H1 (cell line): ENCODE results near the gene PTAR1. TPM values are rescaled to one million over a fixed set of nuclear protein-coding genes. Genes with fewer than 3 reads are reported as not detected.

ENCODE experiments used
- CTCF ChIA-PET: fragments of 300-600 bp; sonication (Branson Sonifier 250); formaldehyde crosslinking; loops from one replicate; lab custom pipeline; 2021; ENCODE audit not compliant: partially characterized antibody; lab: Charles Lee
- POLR2A ChIA-PET: fragments of 300-600 bp; sonication (Branson Sonifier 250); formaldehyde crosslinking; loops from one replicate; lab custom pipeline; 2021; ENCODE audit warnings: inconsistent platforms; ENCODE audit not compliant: partially characterized antibody; lab: Charles Lee
- DNase-seq, 2 experiments: peaks; one replicate each; pipeline versions ENCODE4 v3.0.0 to v3.0.0-alpha.2; 2010 to 2022; ENCODE audit warnings: low spot score in 2 of 2, low read depth in 1 of 2, mixed read lengths in 1 of 2
- FAIRE-seq: peaks from 2 replicates; lab custom pipeline; 2011; peaks lifted over from hg19 to GRCh38; lab: Jason Lieb, UNC
- H2AFZ ChIP-seq: 2 replicates; pipeline ENCODE4 v1.8.1; 2012; ENCODE audit warnings: low read length, inconsistent platforms
- H2AK5ac ChIP-seq: 2 replicates; pipeline ENCODE4 v1.6.1; 2013; ENCODE audit warnings: low read depth, low read length
- H2BK120ac ChIP-seq: replicated peaks from 2 replicates; pipeline ENCODE3; 2013; ENCODE audit warnings: low read depth, low read length, inconsistent platforms
- H2BK12ac ChIP-seq: 2 replicates; pipeline ENCODE4 v1.6.1; 2013; ENCODE audit warnings: low read depth, low read length
- H2BK15ac ChIP-seq: 2 replicates; pipeline ENCODE4 v1.6.1; 2013; ENCODE audit warnings: low read length
- H2BK20ac ChIP-seq: 2 replicates; pipeline ENCODE4 v1.6.1; 2013; ENCODE audit warnings: low read length
- H2BK5ac ChIP-seq: 2 replicates; pipeline ENCODE4 v1.6.1; 2013; ENCODE audit warnings: low read depth, low read length
- H3K14ac ChIP-seq: 2 replicates; pipeline ENCODE4 v1.6.1; 2013; ENCODE audit warnings: inconsistent platforms; ENCODE audit not compliant: insufficient read length
- H3K18ac ChIP-seq: 2 replicates; pipeline ENCODE4 v1.6.1; 2013; ENCODE audit warnings: low read length; ENCODE audit errors: extremely low read depth
- H3K23ac ChIP-seq: 2 replicates; pipeline ENCODE4 v1.6.1; 2013; ENCODE audit warnings: inconsistent platforms; ENCODE audit not compliant: insufficient read length
- H3K23me2 ChIP-seq: 2 replicates; pipeline ENCODE4 v1.6.1; 2013; ENCODE audit warnings: low read depth, low read length
- H3K27ac ChIP-seq: 2 replicates; pipeline ENCODE4 v1.6.1; 2011; ENCODE audit warnings: low read depth, low read length, inconsistent platforms
- H3K27me3 ChIP-seq, 4 experiments: replicated peaks in 1 of 4; 1 replicate in 1 of 4; 2 replicates in 3 of 4; pipeline versions ENCODE4 v1.6.1 to v1.8.1; 2011 to 2013; ENCODE audit warnings: low read length in 3 of 4, mild to moderate bottlenecking in 3 of 4, inconsistent platforms in 2 of 4, mixed read lengths in 2 of 4, moderate library complexity in 1 of 4; ENCODE audit not compliant: control insufficient read depth in 3 of 4, insufficient read depth in 3 of 4; ENCODE audit errors: extremely low read depth in 1 of 4
- H3K36me3 ChIP-seq, 4 experiments: 2 replicates each; pipeline versions ENCODE4 v1.6.1 to v1.8.1; 2011 to 2013; ENCODE audit warnings: mild to moderate bottlenecking in 4 of 4, low read length in 3 of 4, moderate library complexity in 2 of 4, control low read depth in 1 of 4, inconsistent platforms in 1 of 4; ENCODE audit not compliant: insufficient read depth in 4 of 4, control insufficient read depth in 2 of 4
- H3K4ac ChIP-seq: replicated peaks from 2 replicates; pipeline ENCODE3; 2013; ENCODE audit warnings: low read length, low read depth, mixed read lengths, inconsistent platforms; ENCODE audit not compliant: insufficient read length
- H3K4me1 ChIP-seq, 4 experiments: replicated peaks in 1 of 4; 1 replicate in 1 of 4; 2 replicates in 3 of 4; pipeline versions ENCODE4 v1.6.1 to v1.8.1; 2011 to 2013; ENCODE audit warnings: low read length in 3 of 4, inconsistent platforms in 2 of 4, mixed read lengths in 1 of 4; ENCODE audit not compliant: insufficient read depth in 4 of 4, control insufficient read depth in 3 of 4
- H3K4me2 ChIP-seq, 2 experiments: 2 replicates each; pipeline versions ENCODE4 v1.6.1 to v1.8.1; 2011 to 2013; ENCODE audit warnings: low read depth in 2 of 2, low read length in 2 of 2, control low read depth in 1 of 2, inconsistent platforms in 1 of 2, mild to moderate bottlenecking in 1 of 2; ENCODE audit not compliant: insufficient read depth in 1 of 2
- H3K4me3 ChIP-seq, 4 experiments: fragments of 200-600, 300-600 bp in 1 of 4; sonication (generic), shearing (Covaris generic), sonication (Bioruptor Twin) in 1 of 4; 2 replicates each; pipeline versions ENCODE4 v1.5.1 to v1.8.1; 2011 to 2016; ENCODE audit warnings: low read length in 4 of 4, low read depth in 3 of 4, control low read depth in 2 of 4, inconsistent platforms in 2 of 4, mild to moderate bottlenecking in 2 of 4, mixed read lengths in 1 of 4, moderate library complexity in 1 of 4; ENCODE audit not compliant: insufficient read depth in 2 of 4; ENCODE audit errors: extremely low read depth in 1 of 4
- H3K56ac ChIP-seq: replicated peaks from 2 replicates; pipeline ENCODE3; 2013; ENCODE audit warnings: low read depth, mild to moderate bottlenecking, mixed read lengths, low read length, inconsistent platforms; ENCODE audit not compliant: insufficient read length
- H3K79me1 ChIP-seq: 2 replicates; pipeline ENCODE4 v1.6.1; 2013; ENCODE audit warnings: low read depth, low read length, control low read depth
- H3K79me2 ChIP-seq, 2 experiments: 2 replicates each; pipeline versions ENCODE4 v1.6.1 to v1.8.1; 2012 to 2013; ENCODE audit warnings: low read length in 2 of 2, mild to moderate bottlenecking in 2 of 2, inconsistent platforms in 1 of 2; ENCODE audit not compliant: insufficient read depth in 2 of 2, control insufficient read depth in 1 of 2
- H3K9ac ChIP-seq, 4 experiments: replicated peaks in 1 of 4; 1 replicate in 1 of 4; 2 replicates in 3 of 4; pipeline versions ENCODE4 v1.6.1 to v1.8.1; 2011 to 2013; ENCODE audit warnings: low read depth in 3 of 4, low read length in 3 of 4, control low read depth in 2 of 4, mild to moderate bottlenecking in 2 of 4, moderate library complexity in 2 of 4, inconsistent platforms in 1 of 4; ENCODE audit errors: extremely low read depth in 1 of 4
- H3K9me3 ChIP-seq, 2 experiments: 2 replicates each; pipeline versions ENCODE4 v1.6.1 to v1.8.1; 2012 to 2013; ENCODE audit warnings: mild to moderate bottlenecking in 2 of 2, moderate library complexity in 2 of 2, control low read depth in 1 of 2, inconsistent platforms in 1 of 2, low read depth in 1 of 2, low read length in 1 of 2, mixed read lengths in 1 of 2; ENCODE audit not compliant: insufficient read depth in 2 of 2
- H4K20me1 ChIP-seq, 2 experiments: replicated peaks in 1 of 2; 2 replicates each; pipeline versions ENCODE3 to v1.8.1; 2011 to 2013; ENCODE audit warnings: inconsistent platforms in 2 of 2, low read length in 2 of 2, mild to moderate bottlenecking in 1 of 2; ENCODE audit not compliant: insufficient read depth in 2 of 2, control insufficient read depth in 1 of 2
- H4K5ac ChIP-seq: 2 replicates; pipeline ENCODE4 v1.6.1; 2013; ENCODE audit warnings: low read length, low read depth, mixed read lengths, inconsistent platforms; ENCODE audit not compliant: insufficient read length
- H4K8ac ChIP-seq: 2 replicates; pipeline ENCODE4 v1.8.0; 2013; ENCODE audit warnings: mild to moderate bottlenecking, moderate library complexity, low read length, inconsistent platforms; ENCODE audit not compliant: insufficient read depth; ENCODE audit errors: extremely low read depth
- H4K91ac ChIP-seq: replicated peaks from 2 replicates; pipeline ENCODE3; 2013; ENCODE audit warnings: low read length, mixed read lengths, inconsistent platforms; ENCODE audit not compliant: insufficient read length
- BRCA1 ChIP-seq: IDR thresholded peaks from 2 replicates; pipeline ENCODE4 v1.6.1; 2012; ENCODE audit warnings: low read depth, low read length, improper control_type of control experiment
- CBX5 ChIP-seq: fragments of 300-800, 300-1000 bp; sonication (generic); IDR thresholded peaks from 2 replicates; pipeline ENCODE4 v1.7.1; 2016; ENCODE audit warnings: antibody characterized with exemption, low read length, low read depth
- CHD2 ChIP-seq: IDR thresholded peaks from 2 replicates; pipeline ENCODE4 v1.6.1; 2012; ENCODE audit warnings: low read length, improper control_type of control experiment
- GTF2F1 ChIP-seq: IDR thresholded peaks from 2 replicates; pipeline ENCODE4 v1.6.1; 2012; ENCODE audit warnings: low read depth, low read length, improper control_type of control experiment, borderline replicate concordance
- NRF1 ChIP-seq: IDR thresholded peaks from 2 replicates; pipeline ENCODE4 v1.6.1; 2011; ENCODE audit warnings: mild to moderate bottlenecking, low read depth, low read length, improper control_type of control experiment
- RBBP5 ChIP-seq: IDR thresholded peaks from 2 replicates; pipeline ENCODE4 v1.7.1; 2012; ENCODE audit warnings: low read depth, mild to moderate bottlenecking, inconsistent platforms, low read length, moderate library complexity, borderline replicate concordance
- RFX5 ChIP-seq: IDR thresholded peaks from 2 replicates; pipeline ENCODE4 v1.6.1; 2011; ENCODE audit warnings: low read depth, low read length, improper control_type of control experiment, borderline replicate concordance
- SP2 ChIP-seq: IDR thresholded peaks from 2 replicates; pipeline ENCODE4 v1.6.1; 2012; ENCODE audit warnings: mild to moderate bottlenecking, low read length, inconsistent platforms
- TAF1 ChIP-seq: IDR thresholded peaks from 2 replicates; pipeline ENCODE4 v1.6.1; 2011; ENCODE audit warnings: mild to moderate bottlenecking, low read depth, low read length
- ZNF274 ChIP-seq: IDR thresholded peaks from 2 replicates; pipeline ENCODE4 v1.7.0; 2012; ENCODE audit warnings: low read length, borderline replicate concordance; ENCODE audit errors: extremely low read depth
- WGBS, 2 experiments: shearing (Covaris generic) in 1 of 2; methylation state at CpG; one replicate each; pipeline versions ENCODE4 v1.1.6 to v1.1.7; 2013 to 2015; ENCODE audit warnings: low lambda C conversion rate in 2 of 2, mixed read lengths in 2 of 2, inconsistent platforms in 1 of 2, low coverage in 1 of 2, missing lambda C conversion rate in 1 of 2; ENCODE audit not compliant: insufficient replicate concordance in 2 of 2, insufficient coverage in 1 of 2, insufficient read length in 1 of 2; ENCODE audit errors: extremely low coverage in 1 of 2, missing lambda C conversion rate in 1 of 2; 5-methylcytosine and 5-hydroxymethylcytosine counted together
- polyA plus RNA-seq, 7 experiments: library from polyadenylated mRNA; depleted of rRNA in 3 of 7; stranded (reverse) in 5 of 7; unstranded in 2 of 7; fragments of >200 nt in 5 of 7; fragments of 200-250 nt in 2 of 7; gene quantifications; 1 replicate in 5 of 7; 2 replicates in 1 of 7; 4 replicates in 1 of 7; pipeline versions ENCODE4 v1.2.1 to v1.2.3, GENCODE V29; 2011 to 2013; ENCODE audit warnings: missing spikeins in 2 of 7, mixed read lengths in 2 of 7
- total RNA-seq: library from RNA; stranded (reverse); fragmentation: NEBNext Ultra II Directional; extraction: Animal tissue kit (Norgen Biotek cat#: 25700); gene quantifications from 2 replicates; pipeline ENCODE4 v1.2.1, GENCODE V29; 2021
- TF ChIP-seq, protein P1 (sequence below): IDR thresholded peaks from 2 replicates; pipeline ENCODE4 v1.6.1; 2012; ENCODE audit warnings: inconsistent platforms

The PTAR1 gene
- total and polyA plus RNA-seq, 2 of the 8 experiments (the other 6 are each of a cell fraction or from before 2014, with no cell fraction given) = 19.5 to 84.9 TPM

DNA sequence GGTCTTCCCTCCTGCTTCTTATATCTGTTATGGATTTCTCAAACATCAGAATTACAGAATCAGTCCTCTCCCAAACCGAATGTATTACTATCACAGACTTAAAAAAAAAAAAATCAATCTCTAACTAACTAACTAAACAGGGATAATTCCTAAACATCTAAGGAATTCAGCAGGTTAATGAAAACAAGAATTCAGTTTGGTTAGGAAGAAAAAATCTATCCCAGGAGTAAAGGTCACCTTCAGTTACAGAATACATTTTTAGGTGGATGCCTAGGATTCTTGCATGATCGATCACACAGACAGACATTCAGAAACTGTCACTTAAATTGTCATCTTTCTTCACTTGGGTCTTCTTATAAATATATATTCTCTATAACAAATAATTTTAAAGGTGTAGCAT, 11.5 kb downstream of the PTAR1 start:
- Histone ChIP-seq H4K91ac (no peak overlapping the region), H3K23me2 (no peaks in the 10 kb centered on the region), H2BK20ac (no peak overlapping the region), H3K4me3 (no peak overlapping the region), H3K79me2 (peaks cover 5 to 100% of the 10 kb centered on the region in 2 experiments; a peak in 3 of 4 replicates), H3K14ac (no peak overlapping the region), H3K36me3 (peaks cover 2 to 73% (median 18%) of the 10 kb centered on the region in 4 experiments; a peak in 6 of 8 replicates), H2BK120ac (no peak overlapping the region), H2BK15ac (no peak overlapping the region), H2AK5ac (no peak overlapping the region), H4K20me1 (peaks cover 7 to 15% of the 10 kb centered on the region in 2 experiments), H3K4me2 (no peak overlapping the region), H3K4ac (no peak overlapping the region), H3K9me3 (no peaks in the 10 kb centered on the region), H3K9ac (no peak overlapping the region), H4K5ac (no peak overlapping the region), H3K18ac (no peak overlapping the region), H2BK5ac (no peak overlapping the region), H3K79me1 (no peaks in the 10 kb centered on the region; the same call in none of the 2 replicates), H2AFZ (no peak overlapping the region), H3K4me1 (peaks cover 0 to 4% (median under 1%) of the 10 kb centered on the region in 4 experiments; a peak in 1 of 7 replicates), H2BK12ac (no peak overlapping the region), H3K27ac (no peak overlapping the region), H4K8ac (no peak overlapping the region), H3K56ac (no peak overlapping the region), H3K27me3 (no peaks in the 10 kb centered on the region), H3K23ac (no peak overlapping the region)
- DNase-seq = no peak
- CTCF ChIA-PET = interaction anchor here (0.6 to 3.5 kb wide), 7 partner anchors 11 to 171 kb away, joined by 3 to 14 read pairs (median 4); no protein-coding TSS in a partner anchor
- TF ChIP-seq SP2 = no peak
- TF ChIP-seq, protein P1, sequence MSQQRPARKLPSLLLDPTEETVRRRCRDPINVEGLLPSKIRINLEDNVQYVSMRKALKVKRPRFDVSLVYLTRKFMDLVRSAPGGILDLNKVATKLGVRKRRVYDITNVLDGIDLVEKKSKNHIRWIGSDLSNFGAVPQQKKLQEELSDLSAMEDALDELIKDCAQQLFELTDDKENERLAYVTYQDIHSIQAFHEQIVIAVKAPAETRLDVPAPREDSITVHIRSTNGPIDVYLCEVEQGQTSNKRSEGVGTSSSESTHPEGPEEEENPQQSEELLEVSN = no peak
- TF ChIP-seq NRF1 = no peak
- TF ChIP-seq ZNF274 = no peak
- TF ChIP-seq RBBP5 = no peak
- no peak for TF ChIP-seq TAF1
- no peak for TF ChIP-seq BRCA1
- TF ChIP-seq GTF2F1 = no peak
- no peak for TF ChIP-seq CBX5
- no peak for TF ChIP-seq RFX5
- TF ChIP-seq CHD2 = no peak
- 96% methylated on average over 2 of the region's 2 CpGs; no CpG with 5 or more reads in 1 of the 2 experiments for WGBS, 2 experiments
- POLR2A ChIA-PET = interaction anchor here (1.3 kb wide), 1 partner anchor 14 kb away, joined by 8 read pairs; no protein-coding TSS in a partner anchor
- no peak for FAIRE-seq
